GM18499 (cell line): Measurements from ENCODE around the gene CNTNAP5.

Experiments used
- ATAC-seq: cut with Tn5 transposase; IDR thresholded peaks from one replicate; pipeline ENCODE4 v1.9.1; 2021; ENCODE audit warnings: moderate number of reproducible peaks; ENCODE audit not compliant: insufficient read depth, unreplicated experiment

CNTNAP5 gene

GRCh38 chr2:124250433-124250832, 225.3 kb downstream of the CNTNAP5 start:
- no peak for ATAC-seq

- ATAC-seq = no peak
Observed at GRCh38 chr2:124254621-124255020, 229.5 kb downstream of the CNTNAP5 start.

GRCh38 chr2:124257120-124257519, 232.0 kb downstream of the CNTNAP5 start:
- no peak for ATAC-seq

GRCh38 chr2:124258140-124258880, 233.2 kb downstream of the CNTNAP5 start:
- no peak for ATAC-seq

GRCh38 chr2:124261456-124261855, 236.4 kb downstream of the CNTNAP5 start:
- ATAC-seq = no peak

- no peak for ATAC-seq
Observed at GRCh38 chr2:124264551-124265091, 239.5 kb downstream of the CNTNAP5 start.

- no peak for ATAC-seq
Observed at GRCh38 chr2:124267794-124268193, 242.7 kb downstream of the CNTNAP5 start.

GRCh38 chr2:124269348-124269747, 244.3 kb downstream of the CNTNAP5 start:
- ATAC-seq = no peak

GRCh38 chr2:124272261-124272841, 247.3 kb downstream of the CNTNAP5 start:
- no peak for ATAC-seq

- ATAC-seq = no peak
Observed at GRCh38 chr2:124281541-124281940, 256.5 kb downstream of the CNTNAP5 start.

- ATAC-seq = no peak
Observed at GRCh38 chr2:124283096-124283495, 258.0 kb downstream of the CNTNAP5 start.

GRCh38 chr2:124286089-124286783, 261.1 kb downstream of the CNTNAP5 start:
- ATAC-seq = no peak

GRCh38 chr2:124289060-124289459, 264.0 kb downstream of the CNTNAP5 start:
- ATAC-seq = no peak

- no peak for ATAC-seq
Observed at GRCh38 chr2:124289615-124290014, 264.5 kb downstream of the CNTNAP5 start.

- ATAC-seq = no peak
Observed at GRCh38 chr2:124296470-124296869, 271.4 kb downstream of the CNTNAP5 start.

- ATAC-seq = no peak
Observed at GRCh38 chr2:124301915-124302314, 276.8 kb downstream of the CNTNAP5 start.

GRCh38 chr2:124308319-124309062, 283.4 kb downstream of the CNTNAP5 start:
- no peak for ATAC-seq

GRCh38 chr2:124309563-124310138, 284.6 kb downstream of the CNTNAP5 start:
- ATAC-seq = no peak

GRCh38 chr2:124310671-124311070, 285.6 kb downstream of the CNTNAP5 start:
- no peak for ATAC-seq

GRCh38 chr2:124314084-124314483, 289.0 kb downstream of the CNTNAP5 start:
- ATAC-seq = no peak
